Liver (tissue), 9 donors: ENCODE measurements around the gene TMEM212. TPM values are rescaled to one million over a fixed set of nuclear protein-coding genes. Genes with fewer than 3 reads are reported as not detected.

Source experiments
- DNase-seq: peaks from one replicate; pipeline ENCODE4 v3.0.0-alpha.2; 2017; ENCODE audit warnings: low spot score
- H3K27ac ChIP-seq, 2 donors: one replicate each; pipeline ENCODE4 v1.7.0; 2013; ENCODE audit warnings: inconsistent platforms in 2 of 2, low read length in 2 of 2, control low read depth in 1 of 2, low read depth in 1 of 2, mild to moderate bottlenecking in 1 of 2
- H3K27me3 ChIP-seq, 4 donors: one replicate each; pipeline versions ENCODE4 v1.6.1 to v1.7.0; 2013; ENCODE audit warnings: low read length in 3 of 4, inconsistent platforms in 1 of 4, mild to moderate bottlenecking in 1 of 4, moderate library complexity in 1 of 4; ENCODE audit not compliant: control insufficient read depth in 4 of 4, insufficient read depth in 4 of 4
- H3K36me3 ChIP-seq, 4 donors: one replicate each; pipeline versions ENCODE4 v1.6.1 to v1.7.0; 2013; ENCODE audit warnings: low read length in 3 of 4, mild to moderate bottlenecking in 3 of 4, low read depth in 1 of 4, moderate library complexity in 1 of 4; ENCODE audit not compliant: control insufficient read depth in 4 of 4, insufficient read depth in 3 of 4
- H3K4me1 ChIP-seq, 4 donors: one replicate each; pipeline versions ENCODE4 v1.6.1 to v1.7.0; 2013; ENCODE audit warnings: low read length in 3 of 4, mild to moderate bottlenecking in 3 of 4, moderate library complexity in 1 of 4; ENCODE audit not compliant: control insufficient read depth in 4 of 4, insufficient read depth in 4 of 4
- H3K4me3 ChIP-seq, 3 donors: one replicate each; pipeline versions ENCODE4 v1.6.1 to v1.7.0; 2013; ENCODE audit warnings: low read length in 3 of 3, control low read depth in 1 of 3, low read depth in 1 of 3, mild to moderate bottlenecking in 1 of 3
- H3K9ac ChIP-seq, 2 donors: one replicate each; pipeline ENCODE4 v1.7.0; 2013; ENCODE audit warnings: low read length in 2 of 2, mild to moderate bottlenecking in 2 of 2, moderate library complexity in 2 of 2, control low read depth in 1 of 2, low read depth in 1 of 2
- H3K9me3 ChIP-seq, 4 donors: one replicate each; pipeline versions ENCODE4 v1.6.1 to v1.7.0; 2013; ENCODE audit warnings: low read length in 3 of 4; ENCODE audit not compliant: control insufficient read depth in 4 of 4
- EGR1 ChIP-seq, 2 donors: IDR thresholded peaks; 2 replicates each; pipeline ENCODE4 v1.6.1; 2016 to 2018; ENCODE audit warnings: antibody characterized with exemption in 2 of 2, low read depth in 2 of 2
- FOXA1 ChIP-seq: IDR thresholded peaks from 2 replicates; pipeline ENCODE4 v1.6.1; 2016; ENCODE audit warnings: antibody characterized with exemption
- FOXA2 ChIP-seq: IDR thresholded peaks from 2 replicates; pipeline ENCODE4 v1.6.1; 2016; ENCODE audit warnings: antibody characterized with exemption
- GABPA ChIP-seq, 2 donors: IDR thresholded peaks in 1 of 2; conservative IDR thresholded peaks in 1 of 2; 2 replicates each; pipeline ENCODE4 v1.6.1; 2016; ENCODE audit warnings: antibody characterized with exemption in 2 of 2, mild to moderate bottlenecking in 1 of 2, moderate library complexity in 1 of 2
- HNF4A ChIP-seq, 2 donors: conservative IDR thresholded peaks; 2 replicates each; pipeline ENCODE4 v1.6.1; 2016; ENCODE audit warnings: antibody characterized with exemption in 2 of 2, mild to moderate bottlenecking in 2 of 2
- HNF4G ChIP-seq: IDR thresholded peaks from 2 replicates; pipeline ENCODE4 v1.6.1; 2016; ENCODE audit warnings: antibody characterized with exemption
- JUND ChIP-seq, 2 donors: IDR thresholded peaks; 2 replicates each; pipeline ENCODE4 v1.6.1; 2016; ENCODE audit warnings: antibody characterized with exemption in 2 of 2
- NR2F2 ChIP-seq: IDR thresholded peaks from 2 replicates; pipeline ENCODE4 v1.6.1; 2016; ENCODE audit warnings: antibody characterized with exemption
- RAD21 ChIP-seq, 2 donors: IDR thresholded peaks; 2 replicates each; pipeline ENCODE4 v1.6.1; 2016; ENCODE audit warnings: antibody characterized with exemption in 2 of 2, mild to moderate bottlenecking in 2 of 2
- RXRA ChIP-seq, 2 donors: IDR thresholded peaks; 2 replicates each; pipeline ENCODE4 v1.6.1; 2017 to 2018; ENCODE audit warnings: antibody characterized with exemption in 2 of 2, mild to moderate bottlenecking in 1 of 2
- SP1 ChIP-seq: IDR thresholded peaks from 2 replicates; pipeline ENCODE4 v1.6.1; 2018; ENCODE audit warnings: antibody characterized with exemption, mild to moderate bottlenecking
- TAF1 ChIP-seq: conservative IDR thresholded peaks from 2 replicates; pipeline ENCODE4 v1.6.1; 2016; ENCODE audit warnings: antibody characterized with exemption, mild to moderate bottlenecking
- YY1 ChIP-seq: IDR thresholded peaks from 2 replicates; pipeline ENCODE4 v1.6.1; 2016; ENCODE audit warnings: antibody characterized with exemption, mild to moderate bottlenecking
- WGBS: extraction: QIAGEN DNeasy Blood & Tissue Kit; methylation state at CpG from one replicate; pipeline ENCODE4 v1.1.7; 2013; 5-methylcytosine and 5-hydroxymethylcytosine counted together
- polyA plus RNA-seq, 2 donors: library from polyadenylated mRNA; stranded (reverse) in 1 of 2; unstranded in 1 of 2; fragments of 200-250 nt in 1 of 2; fragments of >200 nt in 1 of 2; fragmentation: Nextera tagmentation in 1 of 2; extraction: Ambion mirVana in 1 of 2; gene quantifications; one replicate each; pipeline versions ENCODE4 v1.2.1 to v1.2.3, GENCODE V29; 2013 to 2015
- total RNA-seq, 2 donors: library from RNA; depleted of rRNA; stranded (reverse); fragments of >200 nt; gene quantifications; one replicate each; pipeline ENCODE4 v1.2.3, GENCODE V29; 2014
- TF ChIP-seq, protein P1 (sequence below): IDR thresholded peaks from 2 replicates; pipeline ENCODE4 v1.6.1; 2016; ENCODE audit warnings: antibody characterized with exemption
- TF ChIP-seq, protein P2 (sequence below): IDR thresholded peaks from 2 replicates; pipeline ENCODE4 v1.6.1; 2016; ENCODE audit warnings: antibody characterized with exemption
- TF ChIP-seq, protein P3 (sequence below): IDR thresholded peaks from 2 replicates; pipeline ENCODE4 v1.6.1; 2016; ENCODE audit warnings: antibody characterized with exemption
- TF ChIP-seq, protein P4 (sequence below): fragments of 150-350 bp; IDR thresholded peaks from 2 replicates; pipeline ENCODE4 v1.5.1; 2017; ENCODE audit warnings: improper control_type of control experiment, low read depth, low read length; ENCODE audit not compliant: missing input control
- TF ChIP-seq, protein P5 (sequence below): IDR thresholded peaks from 2 replicates; pipeline ENCODE4 v1.6.1; 2016; ENCODE audit warnings: antibody characterized with exemption, mild to moderate bottlenecking
- donor health status: healthy.
- donor health status: healthy.
- donor health status: healthy.
- donor health status: healthy.
- donor health status: healthy.

Gene TMEM212
- total and polyA plus RNA-seq, 4 donors = not detected

DNA sequence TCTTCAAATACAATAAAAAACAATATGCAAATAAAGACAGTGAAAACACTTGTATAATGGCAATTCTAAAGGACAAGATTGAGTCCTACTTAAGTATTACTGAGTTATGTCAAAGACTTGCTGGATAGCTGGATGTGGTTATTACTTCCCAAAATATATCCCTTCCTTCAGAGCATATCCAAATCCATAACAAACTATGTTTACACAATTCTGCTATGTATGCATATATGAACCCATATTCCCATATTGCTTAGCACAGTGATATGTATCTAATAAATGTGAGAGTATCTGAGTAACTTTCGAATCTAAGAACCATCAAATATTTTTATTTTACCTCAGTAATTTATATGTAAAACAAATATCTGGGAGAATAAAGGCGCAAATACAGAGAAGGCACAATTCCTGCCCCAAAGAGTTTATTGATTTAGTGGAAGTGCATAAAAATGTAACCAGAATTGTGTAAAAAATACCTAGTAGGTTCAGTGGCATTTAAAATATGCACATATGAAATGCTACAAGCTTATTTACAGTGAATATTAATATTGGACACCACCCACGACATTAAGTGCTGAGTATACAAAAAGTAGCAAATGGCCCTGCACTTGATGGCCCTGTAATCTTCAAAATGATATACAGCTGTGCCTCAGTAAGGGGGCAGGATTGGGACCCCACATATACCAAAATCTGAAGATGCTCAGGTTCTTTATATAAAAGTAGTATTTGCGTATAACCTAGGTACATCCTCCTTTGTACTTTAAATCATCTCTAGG lies 37.1 kb downstream of the TMEM212 start:
- TF ChIP-seq, protein P1, sequence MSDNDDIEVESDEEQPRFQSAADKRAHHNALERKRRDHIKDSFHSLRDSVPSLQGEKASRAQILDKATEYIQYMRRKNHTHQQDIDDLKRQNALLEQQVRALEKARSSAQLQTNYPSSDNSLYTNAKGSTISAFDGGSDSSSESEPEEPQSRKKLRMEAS = no peak
- no peak for TF ChIP-seq HNF4G
- H3K27ac ChIP-seq = no peak overlapping the region
- no peak for DNase-seq

DNA sequence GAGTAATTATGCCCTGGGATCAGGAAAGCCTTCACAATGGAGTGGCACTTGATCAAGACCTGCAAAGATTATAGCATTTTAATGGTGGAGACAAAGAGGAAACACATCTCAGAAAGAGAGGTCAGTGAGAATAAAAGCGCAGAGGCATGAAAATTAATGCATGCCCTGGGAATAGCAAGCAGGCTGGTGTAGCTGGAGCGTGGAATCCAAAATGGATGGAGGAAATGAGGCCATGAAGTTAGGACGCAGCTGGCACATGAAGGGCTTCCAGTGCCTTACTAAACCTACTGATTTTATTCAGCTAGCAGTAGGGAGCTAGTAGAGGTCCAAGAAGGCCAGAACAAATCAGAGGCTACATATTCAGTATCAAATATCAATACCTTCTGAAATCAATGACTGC lies 38.1 kb downstream of the TMEM212 start:
- no peak overlapping the region for H3K4me3 ChIP-seq
- no peak overlapping the region for H3K27ac ChIP-seq
- TF ChIP-seq GABPA (IDR thresholded peaks at IDR 0.05 in 1 of 2, conservative IDR thresholded peaks at IDR 0.05 in 1 of 2) = no peak
- no peak for TF ChIP-seq FOXA1
- TF ChIP-seq, protein P2, sequence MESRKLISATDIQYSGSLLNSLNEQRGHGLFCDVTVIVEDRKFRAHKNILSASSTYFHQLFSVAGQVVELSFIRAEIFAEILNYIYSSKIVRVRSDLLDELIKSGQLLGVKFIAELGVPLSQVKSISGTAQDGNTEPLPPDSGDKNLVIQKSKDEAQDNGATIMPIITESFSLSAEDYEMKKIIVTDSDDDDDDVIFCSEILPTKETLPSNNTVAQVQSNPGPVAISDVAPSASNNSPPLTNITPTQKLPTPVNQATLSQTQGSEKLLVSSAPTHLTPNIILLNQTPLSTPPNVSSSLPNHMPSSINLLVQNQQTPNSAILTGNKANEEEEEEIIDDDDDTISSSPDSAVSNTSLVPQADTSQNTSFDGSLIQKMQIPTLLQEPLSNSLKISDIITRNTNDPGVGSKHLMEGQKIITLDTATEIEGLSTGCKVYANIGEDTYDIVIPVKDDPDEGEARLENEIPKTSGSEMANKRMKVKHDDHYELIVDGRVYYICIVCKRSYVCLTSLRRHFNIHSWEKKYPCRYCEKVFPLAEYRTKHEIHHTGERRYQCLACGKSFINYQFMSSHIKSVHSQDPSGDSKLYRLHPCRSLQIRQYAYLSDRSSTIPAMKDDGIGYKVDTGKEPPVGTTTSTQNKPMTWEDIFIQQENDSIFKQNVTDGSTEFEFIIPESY = no peak
- TF ChIP-seq, protein P3, sequence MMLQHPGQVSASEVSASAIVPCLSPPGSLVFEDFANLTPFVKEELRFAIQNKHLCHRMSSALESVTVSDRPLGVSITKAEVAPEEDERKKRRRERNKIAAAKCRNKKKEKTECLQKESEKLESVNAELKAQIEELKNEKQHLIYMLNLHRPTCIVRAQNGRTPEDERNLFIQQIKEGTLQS = no peak
- TF ChIP-seq HNF4A (conservative IDR thresholded peaks at IDR 0.05) = no peak
- no peak for TF ChIP-seq RAD21 (IDR thresholded peaks at IDR 0.05)
- no peak overlapping the region for H3K9ac ChIP-seq
- no peaks in the 10 kb centered on the region for H3K36me3 ChIP-seq
- H3K9me3 ChIP-seq = no peaks in the 10 kb centered on the region
- no peak for DNase-seq
- H3K4me1 ChIP-seq = peaks cover 6 to 21% (median 12%) of the 10 kb centered on the region in 4 donors
- WGBS = 92% methylated on average over 3 of the region's 3 CpGs
- H3K27me3 ChIP-seq = no peaks in the 10 kb centered on the region

More for the DNA sequence above, 37.1 kb downstream of the TMEM212 start:
- no peak overlapping the region for H3K4me3 ChIP-seq
- H3K4me1 ChIP-seq = peaks cover 6 to 21% (median 12%) of the 10 kb centered on the region in 4 donors
- H3K9me3 ChIP-seq = no peaks in the 10 kb centered on the region
- H3K27me3 ChIP-seq = no peaks in the 10 kb centered on the region
- 95% methylated on average over 4 of the region's 4 CpGs for WGBS
- no peaks in the 10 kb centered on the region for H3K36me3 ChIP-seq
- H3K9ac ChIP-seq = no peak overlapping the region

DNA sequence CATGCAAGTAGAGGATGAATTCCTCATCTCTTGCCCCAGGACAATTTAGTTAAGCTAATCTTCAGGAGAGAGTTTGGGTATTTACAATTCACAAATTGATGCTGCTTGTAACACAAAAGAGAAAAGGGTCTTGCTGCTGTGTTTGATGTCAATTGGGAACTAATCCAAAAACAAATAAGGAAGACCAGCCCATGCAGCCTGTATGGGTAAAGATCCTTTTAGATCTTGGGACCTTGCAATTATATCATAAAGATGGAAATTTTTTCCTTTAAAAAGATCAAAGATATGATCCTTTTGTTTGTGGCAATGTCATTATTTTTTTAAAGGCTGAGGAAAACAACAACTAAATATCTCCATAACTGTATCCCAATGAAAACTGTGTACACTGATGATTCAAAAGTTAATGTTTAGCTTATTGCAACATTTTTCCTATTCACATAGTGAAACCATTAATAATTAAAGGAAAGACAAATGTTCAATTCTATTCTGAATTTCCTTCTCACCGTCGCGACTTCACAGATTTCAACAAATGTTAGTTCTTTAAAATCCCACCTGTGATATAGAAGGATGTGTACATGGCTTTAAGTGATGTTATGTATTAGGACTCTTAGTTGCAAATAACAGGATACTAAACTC lies 40.2 kb downstream of the TMEM212 start:
- no peak for DNase-seq
- WGBS = 29% methylated on average over 3 of the region's 3 CpGs
- H3K9me3 ChIP-seq = no peaks in the 10 kb centered on the region
- peak overlapping the region; percentile 94 to 95 for H3K27ac ChIP-seq
- H3K4me3 ChIP-seq = peak overlapping the region; percentile 23 to 65 (median 41)
- H3K4me1 ChIP-seq = peaks cover 6 to 21% (median 12%) of the 10 kb centered on the region in 4 donors
- H3K36me3 ChIP-seq = no peaks in the 10 kb centered on the region
- peak overlapping the region; percentile 66 to 72 for H3K9ac ChIP-seq
- no peaks in the 10 kb centered on the region for H3K27me3 ChIP-seq
- TF ChIP-seq, protein P4, sequence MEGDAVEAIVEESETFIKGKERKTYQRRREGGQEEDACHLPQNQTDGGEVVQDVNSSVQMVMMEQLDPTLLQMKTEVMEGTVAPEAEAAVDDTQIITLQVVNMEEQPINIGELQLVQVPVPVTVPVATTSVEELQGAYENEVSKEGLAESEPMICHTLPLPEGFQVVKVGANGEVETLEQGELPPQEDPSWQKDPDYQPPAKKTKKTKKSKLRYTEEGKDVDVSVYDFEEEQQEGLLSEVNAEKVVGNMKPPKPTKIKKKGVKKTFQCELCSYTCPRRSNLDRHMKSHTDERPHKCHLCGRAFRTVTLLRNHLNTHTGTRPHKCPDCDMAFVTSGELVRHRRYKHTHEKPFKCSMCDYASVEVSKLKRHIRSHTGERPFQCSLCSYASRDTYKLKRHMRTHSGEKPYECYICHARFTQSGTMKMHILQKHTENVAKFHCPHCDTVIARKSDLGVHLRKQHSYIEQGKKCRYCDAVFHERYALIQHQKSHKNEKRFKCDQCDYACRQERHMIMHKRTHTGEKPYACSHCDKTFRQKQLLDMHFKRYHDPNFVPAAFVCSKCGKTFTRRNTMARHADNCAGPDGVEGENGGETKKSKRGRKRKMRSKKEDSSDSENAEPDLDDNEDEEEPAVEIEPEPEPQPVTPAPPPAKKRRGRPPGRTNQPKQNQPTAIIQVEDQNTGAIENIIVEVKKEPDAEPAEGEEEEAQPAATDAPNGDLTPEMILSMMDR = no peak
- TF ChIP-seq, protein P5, sequence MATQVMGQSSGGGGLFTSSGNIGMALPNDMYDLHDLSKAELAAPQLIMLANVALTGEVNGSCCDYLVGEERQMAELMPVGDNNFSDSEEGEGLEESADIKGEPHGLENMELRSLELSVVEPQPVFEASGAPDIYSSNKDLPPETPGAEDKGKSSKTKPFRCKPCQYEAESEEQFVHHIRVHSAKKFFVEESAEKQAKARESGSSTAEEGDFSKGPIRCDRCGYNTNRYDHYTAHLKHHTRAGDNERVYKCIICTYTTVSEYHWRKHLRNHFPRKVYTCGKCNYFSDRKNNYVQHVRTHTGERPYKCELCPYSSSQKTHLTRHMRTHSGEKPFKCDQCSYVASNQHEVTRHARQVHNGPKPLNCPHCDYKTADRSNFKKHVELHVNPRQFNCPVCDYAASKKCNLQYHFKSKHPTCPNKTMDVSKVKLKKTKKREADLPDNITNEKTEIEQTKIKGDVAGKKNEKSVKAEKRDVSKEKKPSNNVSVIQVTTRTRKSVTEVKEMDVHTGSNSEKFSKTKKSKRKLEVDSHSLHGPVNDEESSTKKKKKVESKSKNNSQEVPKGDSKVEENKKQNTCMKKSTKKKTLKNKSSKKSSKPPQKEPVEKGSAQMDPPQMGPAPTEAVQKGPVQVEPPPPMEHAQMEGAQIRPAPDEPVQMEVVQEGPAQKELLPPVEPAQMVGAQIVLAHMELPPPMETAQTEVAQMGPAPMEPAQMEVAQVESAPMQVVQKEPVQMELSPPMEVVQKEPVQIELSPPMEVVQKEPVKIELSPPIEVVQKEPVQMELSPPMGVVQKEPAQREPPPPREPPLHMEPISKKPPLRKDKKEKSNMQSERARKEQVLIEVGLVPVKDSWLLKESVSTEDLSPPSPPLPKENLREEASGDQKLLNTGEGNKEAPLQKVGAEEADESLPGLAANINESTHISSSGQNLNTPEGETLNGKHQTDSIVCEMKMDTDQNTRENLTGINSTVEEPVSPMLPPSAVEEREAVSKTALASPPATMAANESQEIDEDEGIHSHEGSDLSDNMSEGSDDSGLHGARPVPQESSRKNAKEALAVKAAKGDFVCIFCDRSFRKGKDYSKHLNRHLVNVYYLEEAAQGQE = peak; percentile 79
- TF ChIP-seq HNF4A (conservative IDR thresholded peaks at IDR 0.05) = peak; percentile 14 to 32
- TF ChIP-seq HNF4G = no peak
- TF ChIP-seq TAF1 = no peak
- TF ChIP-seq YY1 = peak; percentile 57
- TF ChIP-seq NR2F2 = no peak
- peak; percentile 60 for TF ChIP-seq SP1
- TF ChIP-seq FOXA1 = no peak
- TF ChIP-seq RAD21 (IDR thresholded peaks at IDR 0.05) = peak; percentile 19 to 37
- no peak for TF ChIP-seq GABPA (IDR thresholded peaks at IDR 0.05 in 1 of 2, conservative IDR thresholded peaks at IDR 0.05 in 1 of 2)
- TF ChIP-seq RXRA (IDR thresholded peaks at IDR 0.05) = peak; percentile 12 to 54
- TF ChIP-seq JUND (IDR thresholded peaks at IDR 0.05) = peak; percentile 36 to 66
- peak; percentile 73 for TF ChIP-seq FOXA2
- TF ChIP-seq EGR1 (IDR thresholded peaks at IDR 0.05; ENCODE audit: low read depth in 2 of 2) = peak in 1 of 2 donors; percentile 78
